Measurements from ENCODE around the gene SLC35B2.

GRCh38 chr6:44286285-44286565, 28.9 kb upstream of the SLC35B2 start:
- no peak for TF ChIP-seq EZH2phosphoT487 (IDR thresholded peaks at IDR 0.05; ENCODE audit: insufficient read depth, low read depth)
- TF ChIP-seq EZH2 (IDR thresholded peaks at IDR 0.05; ENCODE audit: insufficient read depth, poor library complexity, severe bottlenecking): no peak
